Prostate gland (tissue), 2 donors: ENCODE results near the gene SH2D3C. TPM values are rescaled to one million over a fixed set of nuclear protein-coding genes. Genes with fewer than 3 reads are reported as not detected.

ENCODE experiments used
- DNase-seq: peaks from one replicate; pipeline ENCODE4 v3.0.0-alpha.2; 2019; ENCODE audit warnings: low spot score
- H3K27ac ChIP-seq, 2 donors: fragments of 200-600 bp; sonication (generic); 2 replicates each; pipeline ENCODE4 v1.5.1; 2017 to 2019
- H3K27me3 ChIP-seq: fragments of 200-600 bp; sonication (generic); replicated peaks from 2 replicates; pipeline ENCODE4 v1.5.1; 2019; ENCODE audit not compliant: insufficient read depth
- H3K36me3 ChIP-seq, 2 donors: fragments of 200-600 bp; sonication (generic); 1 replicate in 1 of 2; 2 replicates in 1 of 2; pipeline versions ENCODE4 v1.5.1 to v1.8.1; 2017 to 2019
- H3K4me1 ChIP-seq: fragments of 200-600 bp; sonication (generic); replicated peaks from 2 replicates; pipeline ENCODE4 v1.5.1; 2019
- H3K4me3 ChIP-seq, 2 donors: fragments of 200-600 bp; sonication (generic); 2 replicates each; pipeline ENCODE4 v1.5.1; 2017 to 2019
- H3K9me3 ChIP-seq: fragments of 200-600 bp; sonication (generic); 2 replicates; pipeline ENCODE4 v1.5.1; 2017
- POLR2A ChIP-seq: fragments of 450-650 bp; IDR thresholded peaks from one replicate; pipeline ENCODE4 v1.6.1; 2016; ENCODE audit warnings: antibody characterized with exemption, mild to moderate bottlenecking
- POLR2AphosphoS5 ChIP-seq: sonication (generic); formaldehyde crosslinking; IDR thresholded peaks from one replicate; pipeline ENCODE4 v1.6.1; 2017; ENCODE audit warnings: antibody characterized with exemption
- WGBS: methylation state at CpG from one replicate; pipeline ENCODE4 v1.1.5; 2018; 5-methylcytosine and 5-hydroxymethylcytosine counted together
- intact Hi-C: fragments of 100-400 bp; cut with DNase I; formaldehyde crosslinking; loops from one replicate; pipeline ENCODE4 v1.14.2; 2022
- total RNA-seq, 2 donors: library from RNA; depleted of rRNA; stranded (reverse); fragments of >200 nt; gene quantifications; one replicate each; pipeline ENCODE4 v1.1.0, GENCODE V29; 2016
- TF ChIP-seq, protein P1 (sequence below), 4 experiments: fragments of 200-600 bp in 2 of 4; fragments of 450-650 bp in 2 of 4; sonication (generic) in 2 of 4; IDR thresholded peaks; 1 replicate in 3 of 4; 2 replicates in 1 of 4; pipeline ENCODE4 v1.5.1; 2016 to 2019; ENCODE audit warnings: antibody characterized with exemption in 4 of 4, mild to moderate bottlenecking in 2 of 4, moderate library complexity in 2 of 4

SH2D3C gene
- total RNA-seq, 2 donors from 2014 or later, result 5.5 to 11.4 TPM

DNA sequence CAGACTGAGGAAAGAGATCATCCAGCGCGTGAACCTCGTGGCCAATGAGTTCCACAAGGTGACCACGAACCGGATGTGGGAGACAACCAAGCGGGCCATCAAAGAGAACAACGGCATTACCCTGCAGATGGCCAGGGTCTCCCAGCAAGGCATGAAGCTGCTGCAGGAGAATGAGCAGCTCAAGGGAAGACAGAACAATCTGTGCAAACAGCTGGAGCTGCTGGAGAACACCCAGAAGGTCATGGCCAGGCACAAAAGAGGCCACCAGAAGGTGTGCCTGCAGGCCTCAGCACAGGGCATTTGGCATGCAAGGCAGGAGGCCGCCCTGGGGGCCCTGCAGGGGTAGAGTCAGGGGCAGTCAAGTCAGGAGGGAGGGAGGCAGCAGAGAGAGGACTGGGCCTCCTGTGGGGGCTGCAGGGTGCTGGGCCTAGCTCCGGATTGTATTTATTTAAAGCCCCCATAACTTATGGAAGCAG, 67.2 kb downstream of the SH2D3C start:
- H3K4me3 ChIP-seq, result no peak overlapping the region
- TF ChIP-seq, protein P1, sequence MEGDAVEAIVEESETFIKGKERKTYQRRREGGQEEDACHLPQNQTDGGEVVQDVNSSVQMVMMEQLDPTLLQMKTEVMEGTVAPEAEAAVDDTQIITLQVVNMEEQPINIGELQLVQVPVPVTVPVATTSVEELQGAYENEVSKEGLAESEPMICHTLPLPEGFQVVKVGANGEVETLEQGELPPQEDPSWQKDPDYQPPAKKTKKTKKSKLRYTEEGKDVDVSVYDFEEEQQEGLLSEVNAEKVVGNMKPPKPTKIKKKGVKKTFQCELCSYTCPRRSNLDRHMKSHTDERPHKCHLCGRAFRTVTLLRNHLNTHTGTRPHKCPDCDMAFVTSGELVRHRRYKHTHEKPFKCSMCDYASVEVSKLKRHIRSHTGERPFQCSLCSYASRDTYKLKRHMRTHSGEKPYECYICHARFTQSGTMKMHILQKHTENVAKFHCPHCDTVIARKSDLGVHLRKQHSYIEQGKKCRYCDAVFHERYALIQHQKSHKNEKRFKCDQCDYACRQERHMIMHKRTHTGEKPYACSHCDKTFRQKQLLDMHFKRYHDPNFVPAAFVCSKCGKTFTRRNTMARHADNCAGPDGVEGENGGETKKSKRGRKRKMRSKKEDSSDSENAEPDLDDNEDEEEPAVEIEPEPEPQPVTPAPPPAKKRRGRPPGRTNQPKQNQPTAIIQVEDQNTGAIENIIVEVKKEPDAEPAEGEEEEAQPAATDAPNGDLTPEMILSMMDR (IDR thresholded peaks at IDR 0.05), result no peak
- no peak for TF ChIP-seq POLR2AphosphoS5
- no peak for TF ChIP-seq POLR2A
- intact Hi-C loops, result no loop called here
- H3K27ac ChIP-seq, result no peak overlapping the region
- H3K9me3 ChIP-seq, result no peaks in the 10 kb centered on the region
- H3K27me3 ChIP-seq, result no peaks in the 10 kb centered on the region
- no peaks in the 10 kb centered on the region for H3K36me3 ChIP-seq
- H3K4me1 ChIP-seq, result no peaks in the 10 kb centered on the region
- no peak for DNase-seq
- WGBS, result 79% methylated on average over 9 of the region's 9 CpGs

DNA sequence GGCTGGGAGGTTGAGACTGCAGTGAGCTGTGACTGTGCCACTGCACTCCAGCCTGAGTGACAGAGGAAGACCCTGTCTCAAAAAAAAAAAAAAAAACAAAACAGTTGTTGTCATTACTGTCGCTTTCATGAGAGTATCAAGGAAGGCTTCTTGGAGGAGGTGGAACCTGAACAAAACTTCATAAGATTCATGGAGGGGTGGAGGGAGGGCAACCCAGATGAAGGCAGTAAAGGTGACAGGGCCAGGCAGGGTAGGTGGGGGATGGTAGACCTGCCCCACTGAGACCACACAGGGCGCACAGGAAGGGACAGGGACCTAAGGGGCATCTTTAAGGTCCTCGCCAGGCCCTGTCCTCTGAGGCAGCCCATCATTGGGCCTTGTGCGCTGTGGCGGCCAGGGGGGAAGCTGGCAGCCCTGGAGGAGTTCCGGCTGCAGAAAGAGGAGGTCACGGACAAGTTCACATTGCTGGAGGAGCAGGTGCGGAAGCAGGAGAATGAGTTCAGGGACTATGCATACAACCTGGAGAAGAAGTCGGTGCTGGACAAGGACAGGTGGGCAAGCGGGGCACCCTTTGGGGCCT, 68.2 kb downstream of the SH2D3C start:
- no peaks in the 10 kb centered on the region for H3K36me3 ChIP-seq
- TF ChIP-seq POLR2A (no peak), POLR2AphosphoS5 (no peak)
- TF ChIP-seq, protein P1 (IDR thresholded peaks at IDR 0.05), result no peak
- no peak overlapping the region for H3K4me3 ChIP-seq
- no peaks in the 10 kb centered on the region for H3K9me3 ChIP-seq
- no peak for DNase-seq
- intact Hi-C loops, result no loop called here
- H3K27me3 ChIP-seq, result no peaks in the 10 kb centered on the region
- H3K4me1 ChIP-seq, result no peaks in the 10 kb centered on the region
- H3K27ac ChIP-seq, result no peak overlapping the region
- WGBS, result 91% methylated on average over 10 of the region's 10 CpGs

DNA sequence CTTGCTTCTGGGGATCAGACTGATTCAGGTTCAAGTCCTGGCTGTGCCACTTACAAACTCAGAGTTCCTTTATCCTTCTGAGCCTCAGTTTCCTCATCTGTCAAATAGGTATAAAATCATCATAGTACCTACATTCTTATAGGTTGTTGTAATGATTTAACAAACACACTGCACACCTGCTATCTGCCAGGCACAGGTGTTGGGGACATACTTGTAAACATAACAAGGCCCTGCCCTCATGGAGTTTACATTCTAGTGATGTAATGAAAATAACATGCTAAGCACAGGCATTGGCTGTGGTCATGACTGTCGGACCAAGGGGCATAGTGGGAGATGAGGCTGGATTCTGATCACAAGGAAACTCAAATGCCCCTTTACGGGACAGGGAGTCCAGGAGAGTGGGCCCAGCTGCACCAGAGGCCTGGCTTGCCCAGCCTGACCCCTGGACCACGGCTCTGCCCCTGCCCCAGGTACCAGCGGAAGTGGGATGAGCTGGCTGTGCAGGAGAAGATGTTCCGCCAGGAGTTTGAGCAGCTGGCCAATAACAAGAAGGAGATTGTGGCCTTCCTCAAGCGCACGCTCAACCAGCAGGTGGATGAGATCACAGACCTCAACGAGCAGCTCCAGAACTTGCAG, 69.4 kb downstream of the SH2D3C start:
- TF ChIP-seq POLR2A, result no peak
- TF ChIP-seq, protein P1 (IDR thresholded peaks at IDR 0.05), result no peak
- TF ChIP-seq POLR2AphosphoS5, result no peak
- DNase-seq, result no peak
- Histone ChIP-seq H3K4me3 (no peak overlapping the region), H3K36me3 (no peaks in the 10 kb centered on the region), H3K27me3 (no peaks in the 10 kb centered on the region), H3K4me1 (no peaks in the 10 kb centered on the region), H3K27ac (no peak overlapping the region), H3K9me3 (no peaks in the 10 kb centered on the region)
- 83% methylated on average over 8 of the region's 8 CpGs for WGBS
- intact Hi-C loops, result no loop called here

DNA sequence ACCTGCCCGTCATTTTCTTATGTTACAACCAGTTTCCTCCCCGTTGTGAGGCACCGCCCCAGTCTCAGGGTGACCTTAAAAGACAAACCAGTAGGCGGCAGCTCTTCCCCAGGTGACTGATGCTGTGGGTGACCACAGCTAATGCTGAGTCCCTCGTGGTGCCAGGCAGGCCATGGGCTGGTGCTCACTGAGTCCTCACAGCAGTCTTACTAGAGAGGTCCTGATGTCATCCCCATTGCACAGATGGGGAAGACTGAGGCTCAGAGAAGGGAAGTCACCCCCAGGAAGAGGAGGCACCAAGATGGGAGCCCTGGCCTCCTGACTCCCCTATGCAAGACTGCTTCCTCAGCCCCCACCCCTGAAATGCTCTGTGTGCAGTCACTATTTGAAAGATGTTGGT, 70.7 kb downstream of the SH2D3C start:
- no peak overlapping the region for H3K27ac ChIP-seq
- H3K4me1 ChIP-seq, result no peaks in the 10 kb centered on the region
- H3K36me3 ChIP-seq, result no peaks in the 10 kb centered on the region
- no peak for DNase-seq
- H3K27me3 ChIP-seq, result no peaks in the 10 kb centered on the region
- no peaks in the 10 kb centered on the region for H3K9me3 ChIP-seq
- no peak for TF ChIP-seq POLR2A
- no peak for TF ChIP-seq POLR2AphosphoS5
- TF ChIP-seq, protein P1 (IDR thresholded peaks at IDR 0.05), result no peak
- 48% methylated on average over 5 of the region's 5 CpGs for WGBS
- intact Hi-C loops, result no loop called here
- H3K4me3 ChIP-seq, result no peak overlapping the region

DNA sequence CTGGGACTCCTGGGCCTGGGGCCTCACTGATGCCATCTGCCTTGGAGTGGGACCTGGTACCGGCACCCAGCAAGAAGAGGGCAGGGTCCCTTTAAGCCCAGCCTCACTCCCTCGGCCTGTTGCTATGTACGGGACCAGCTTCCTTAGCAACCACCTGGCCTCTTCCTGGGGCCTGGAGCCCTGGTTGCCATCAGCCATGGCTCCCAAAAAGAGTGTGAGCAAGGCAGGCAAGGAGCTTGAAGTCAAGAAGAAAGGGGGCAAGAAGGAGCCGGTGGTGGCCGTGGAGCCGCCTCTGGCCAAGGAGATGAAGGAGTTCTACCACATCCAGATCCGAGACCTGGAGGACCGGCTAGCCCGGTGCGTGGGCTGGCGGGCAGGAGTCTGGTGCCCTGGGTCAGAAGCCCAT, 71.6 kb downstream of the SH2D3C start, which contains the start of gene CFAP157:
Gene CFAP157 (plus strand): TSS at position 153 of the 406 bp plus-strand sequence. CDS start 44 bp downstream, at position 197.
- Histone ChIP-seq H3K27me3 (no peaks in the 10 kb centered on the region), H3K4me1 (no peaks in the 10 kb centered on the region), H3K36me3 (no peaks in the 10 kb centered on the region), H3K9me3 (no peaks in the 10 kb centered on the region), H3K4me3 (no peak within 1 kb of the TSS), H3K27ac (no peak within 1 kb of the TSS)
- TF ChIP-seq POLR2A (no peak), POLR2AphosphoS5 (no peak)
- TF ChIP-seq, protein P1 (IDR thresholded peaks at IDR 0.05), result no peak
- 67% methylated on average over 9 of the region's 11 CpGs for WGBS
- intact Hi-C loops, result no loop called here
- no peak for DNase-seq
